SK-N-SH treated with all-trans-retinoic acid at 6 μM for 48 hours (cell line): ENCODE results near the gene AGPAT4.

Experiments
- ATAC-seq: fragments of 200-7000 bp; cut with Tn5 transposase; 3 replicates; pipeline ENCODE4 v1.9.1; 2020; ENCODE audit warnings: mild to moderate bottlenecking, moderate library complexity
- ARNTL ChIP-seq: fragments of 450-650 bp; formaldehyde crosslinking; IDR thresholded peaks from 2 replicates; pipeline ENCODE4 v1.5.0; 2020; ENCODE audit warnings: low read depth, mild to moderate bottlenecking, moderate library complexity, borderline replicate concordance
- BACH2 ChIP-seq: fragments of 250-450 bp; sonication (Bioruptor Pico); IDR thresholded peaks from 2 replicates; pipeline ENCODE4 v1.9.0; 2021; ENCODE audit warnings: mild to moderate bottlenecking, borderline replicate concordance
- CSDC2 ChIP-seq: fragments of 250-450 bp; sonication (Bioruptor Pico); IDR thresholded peaks from 2 replicates; pipeline ENCODE4 v1.5.0; 2020; ENCODE audit warnings: mild to moderate bottlenecking, moderate library complexity
- ESRRG ChIP-seq: fragments of 250-450 bp; sonication (Bioruptor Pico); IDR thresholded peaks from 2 replicates; pipeline ENCODE4 v1.6.1; 2021; ENCODE audit warnings: mild to moderate bottlenecking
- GLIS3 ChIP-seq: fragments of 250-450 bp; sonication (Bioruptor Pico); IDR thresholded peaks from 2 replicates; pipeline ENCODE4 v1.5.0; 2020; ENCODE audit warnings: mild to moderate bottlenecking, moderate library complexity
- ISL1 ChIP-seq: fragments of 250-450 bp; sonication (Bioruptor Pico); IDR thresholded peaks from 2 replicates; pipeline ENCODE4 v2.1.2; 2022; ENCODE audit warnings: mild to moderate bottlenecking, moderate library complexity
- OSR1 ChIP-seq: fragments of 250-450 bp; sonication (Bioruptor Pico); IDR thresholded peaks from 2 replicates; pipeline ENCODE4 v1.8.0; 2022; ENCODE audit warnings: moderate library complexity, mild to moderate bottlenecking, inconsistent platforms
- PATZ1 ChIP-seq: fragments of 250-450 bp; sonication (Bioruptor Pico); IDR thresholded peaks from 2 replicates; pipeline ENCODE4 v1.8.0; 2020; ENCODE audit warnings: mild to moderate bottlenecking, moderate library complexity, borderline replicate concordance
- POU6F1 ChIP-seq: fragments of 250-450 bp; sonication (Bioruptor Pico); IDR thresholded peaks from 2 replicates; pipeline ENCODE4 v1.8.0; 2021; ENCODE audit warnings: low read depth, mild to moderate bottlenecking, moderate library complexity, borderline replicate concordance
- PPARA ChIP-seq: fragments of 250-450 bp; sonication (Bioruptor Pico); IDR thresholded peaks from 2 replicates; pipeline ENCODE4 v1.5.0; 2020; ENCODE audit warnings: mild to moderate bottlenecking, borderline replicate concordance
- RARB ChIP-seq: fragments of 250-450 bp; sonication (Bioruptor Pico); IDR thresholded peaks from 2 replicates; pipeline ENCODE4 v1.8.0; 2021; ENCODE audit warnings: mild to moderate bottlenecking, moderate library complexity
- SNAI2 ChIP-seq: fragments of 250-450 bp; sonication (Bioruptor Pico); IDR thresholded peaks from 2 replicates; pipeline ENCODE4 v1.5.0; 2020; ENCODE audit warnings: mild to moderate bottlenecking, moderate library complexity
- TCF4 ChIP-seq: fragments of 250-450 bp; sonication (Bioruptor Pico); IDR thresholded peaks from 2 replicates; pipeline ENCODE4 v1.8.0; 2021; ENCODE audit warnings: mild to moderate bottlenecking, moderate library complexity, borderline replicate concordance
- TOX ChIP-seq: fragments of 250-450 bp; sonication (Bioruptor Pico); IDR thresholded peaks from 2 replicates; pipeline ENCODE4 v1.8.0; 2021; ENCODE audit warnings: mild to moderate bottlenecking, moderate library complexity, borderline replicate concordance
- ZC3H10 ChIP-seq: fragments of 250-450 bp; sonication (Bioruptor Pico); IDR thresholded peaks from 2 replicates; pipeline ENCODE4 v1.5.1; 2021; ENCODE audit warnings: mild to moderate bottlenecking, moderate library complexity
- ZFP3 ChIP-seq: fragments of 250-450 bp; sonication (Bioruptor Pico); IDR thresholded peaks from 2 replicates; pipeline ENCODE4 v1.5.0; 2020; ENCODE audit warnings: mild to moderate bottlenecking, moderate library complexity
- ZFP30 ChIP-seq: fragments of 450-650 bp; formaldehyde crosslinking; IDR thresholded peaks from 2 replicates; pipeline ENCODE4 v1.5.0; 2022; ENCODE audit warnings: mild to moderate bottlenecking, moderate library complexity
- ZNF565 ChIP-seq: fragments of 450-650 bp; formaldehyde crosslinking; conservative IDR thresholded peaks from 2 replicates; pipeline ENCODE4 v1.5.0; 2020; ENCODE audit warnings: low read depth, mild to moderate bottlenecking, moderate library complexity
- ZNF70 ChIP-seq: fragments of 450-650 bp; formaldehyde crosslinking; IDR thresholded peaks from 2 replicates; pipeline ENCODE4 v1.5.0; 2020; ENCODE audit warnings: mild to moderate bottlenecking, moderate library complexity
- ZNF8 ChIP-seq: fragments of 450-650 bp; formaldehyde crosslinking; IDR thresholded peaks from 2 replicates; pipeline ENCODE4 v1.5.0; 2020; ENCODE audit warnings: mild to moderate bottlenecking, moderate library complexity
- TF ChIP-seq, protein P1 (sequence below): fragments of 250-450 bp; sonication (Bioruptor Pico); IDR thresholded peaks from 2 replicates; pipeline ENCODE4 v1.5.1; 2021; ENCODE audit warnings: mild to moderate bottlenecking, moderate library complexity
- TF ChIP-seq, protein P2 (sequence below): fragments of 250-450 bp; sonication (Bioruptor Pico); IDR thresholded peaks from 2 replicates; pipeline ENCODE4 v1.5.1; 2020; ENCODE audit warnings: low read depth, mild to moderate bottlenecking, moderate library complexity

Gene AGPAT4

DNA sequence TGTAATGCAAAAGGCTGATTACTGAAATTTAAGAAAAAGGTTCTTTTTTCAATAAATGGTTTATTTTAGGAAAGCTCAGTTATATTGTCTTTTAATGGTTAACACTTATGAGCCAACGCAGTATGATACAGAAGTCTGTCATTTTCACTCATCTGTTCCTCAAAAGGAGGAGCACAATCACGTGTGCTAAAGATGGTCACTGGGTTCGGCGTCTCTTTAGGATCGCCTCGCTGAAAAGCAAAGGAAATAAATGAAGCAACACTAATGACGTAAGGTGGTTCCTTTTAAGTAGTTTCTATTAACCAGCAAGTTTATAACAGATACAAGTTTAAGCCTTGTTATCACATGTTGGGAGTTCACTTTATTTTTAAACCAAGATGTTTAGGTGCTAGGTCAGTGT, 156.6 kb downstream of the AGPAT4 start:
- TF ChIP-seq ISL1 (CRISPR knock-in tag) (no peak), ZFP30 (CRISPR knock-in tag) (no peak), BACH2 (CRISPR knock-in tag) (no peak), TCF4 (CRISPR knock-in tag) (no peak), CSDC2 (CRISPR knock-in tag) (no peak), SNAI2 (CRISPR knock-in tag) (no peak), ARNTL (CRISPR knock-in tag) (no peak), ESRRG (no peak), TOX (CRISPR knock-in tag) (no peak), OSR1 (CRISPR knock-in tag) (no peak), ZNF70 (CRISPR knock-in tag) (no peak), PPARA (CRISPR knock-in tag) (no peak), POU6F1 (CRISPR knock-in tag) (no peak), ZNF8 (CRISPR knock-in tag) (no peak)
- TF ChIP-seq, protein P1, sequence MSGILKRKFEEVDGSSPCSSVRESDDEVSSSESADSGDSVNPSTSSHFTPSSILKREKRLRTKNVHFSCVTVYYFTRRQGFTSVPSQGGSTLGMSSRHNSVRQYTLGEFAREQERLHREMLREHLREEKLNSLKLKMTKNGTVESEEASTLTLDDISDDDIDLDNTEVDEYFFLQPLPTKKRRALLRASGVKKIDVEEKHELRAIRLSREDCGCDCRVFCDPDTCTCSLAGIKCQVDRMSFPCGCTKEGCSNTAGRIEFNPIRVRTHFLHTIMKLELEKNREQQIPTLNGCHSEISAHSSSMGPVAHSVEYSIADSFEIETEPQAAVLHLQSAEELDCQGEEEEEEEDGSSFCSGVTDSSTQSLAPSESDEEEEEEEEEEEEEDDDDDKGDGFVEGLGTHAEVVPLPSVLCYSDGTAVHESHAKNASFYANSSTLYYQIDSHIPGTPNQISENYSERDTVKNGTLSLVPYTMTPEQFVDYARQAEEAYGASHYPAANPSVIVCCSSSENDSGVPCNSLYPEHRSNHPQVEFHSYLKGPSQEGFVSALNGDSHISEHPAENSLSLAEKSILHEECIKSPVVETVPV (CRISPR knock-in tag), result no peak
- TF ChIP-seq, protein P2, sequence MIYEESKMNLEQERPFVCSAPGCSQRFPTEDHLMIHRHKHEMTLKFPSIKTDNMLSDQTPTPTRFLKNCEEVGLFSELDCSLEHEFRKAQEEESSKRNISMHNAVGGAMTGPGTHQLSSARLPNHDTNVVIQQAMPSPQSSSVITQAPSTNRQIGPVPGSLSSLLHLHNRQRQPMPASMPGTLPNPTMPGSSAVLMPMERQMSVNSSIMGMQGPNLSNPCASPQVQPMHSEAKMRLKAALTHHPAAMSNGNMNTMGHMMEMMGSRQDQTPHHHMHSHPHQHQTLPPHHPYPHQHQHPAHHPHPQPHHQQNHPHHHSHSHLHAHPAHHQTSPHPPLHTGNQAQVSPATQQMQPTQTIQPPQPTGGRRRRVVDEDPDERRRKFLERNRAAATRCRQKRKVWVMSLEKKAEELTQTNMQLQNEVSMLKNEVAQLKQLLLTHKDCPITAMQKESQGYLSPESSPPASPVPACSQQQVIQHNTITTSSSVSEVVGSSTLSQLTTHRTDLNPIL (CRISPR knock-in tag), result no peak
- ATAC-seq, result no peak

DNA sequence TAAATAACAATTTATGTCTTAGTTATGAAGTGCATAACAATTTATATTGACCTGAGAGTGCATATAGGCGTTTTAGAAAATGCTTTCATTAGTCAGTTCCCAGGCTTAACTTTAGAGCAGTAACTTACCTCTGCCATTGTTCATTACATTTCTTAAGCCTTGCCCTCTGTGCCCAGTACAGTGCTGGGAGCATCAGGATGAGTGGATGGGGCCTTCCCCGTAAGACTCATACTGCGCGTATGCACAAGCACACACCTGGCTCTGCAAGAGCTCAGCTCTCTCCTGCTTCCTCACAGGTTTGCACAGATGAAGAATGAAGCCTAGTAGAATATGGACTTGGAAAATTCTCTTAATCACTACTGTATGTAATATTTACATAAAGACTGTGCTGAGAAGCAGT, 157.3 kb downstream of the AGPAT4 start:
- ATAC-seq, result no peak
- no peak for TF ChIP-seq ZFP30 (CRISPR knock-in tag)
- no peak for TF ChIP-seq ARNTL (CRISPR knock-in tag)
- no peak for TF ChIP-seq BACH2 (CRISPR knock-in tag)
- no peak for TF ChIP-seq ZNF70 (CRISPR knock-in tag)
- no peak for TF ChIP-seq GLIS3 (CRISPR knock-in tag)
- no peak for TF ChIP-seq POU6F1 (CRISPR knock-in tag)
- no peak for TF ChIP-seq ZC3H10
- TF ChIP-seq ESRRG, result no peak
- no peak for TF ChIP-seq PATZ1

GRCh38 chr6:161115468-161115867, 158.4 kb downstream of the AGPAT4 start:
- no peak for ATAC-seq
- TF ChIP-seq SNAI2 (CRISPR knock-in tag) (no peak), CSDC2 (CRISPR knock-in tag) (no peak), ZNF565 (CRISPR knock-in tag) (no peak), BACH2 (CRISPR knock-in tag) (no peak), ZNF70 (CRISPR knock-in tag) (no peak), ZFP3 (CRISPR knock-in tag) (no peak), RARB (CRISPR knock-in tag) (no peak)

GRCh38 chr6:161111261-161111660, 162.6 kb downstream of the AGPAT4 start:
- no peak for TF ChIP-seq BACH2 (CRISPR knock-in tag)
- TF ChIP-seq ESRRG, result no peak
- no peak for TF ChIP-seq ZC3H10
- no peak for ATAC-seq
